ENCODE measurements around the gene FUT2.

DNA sequence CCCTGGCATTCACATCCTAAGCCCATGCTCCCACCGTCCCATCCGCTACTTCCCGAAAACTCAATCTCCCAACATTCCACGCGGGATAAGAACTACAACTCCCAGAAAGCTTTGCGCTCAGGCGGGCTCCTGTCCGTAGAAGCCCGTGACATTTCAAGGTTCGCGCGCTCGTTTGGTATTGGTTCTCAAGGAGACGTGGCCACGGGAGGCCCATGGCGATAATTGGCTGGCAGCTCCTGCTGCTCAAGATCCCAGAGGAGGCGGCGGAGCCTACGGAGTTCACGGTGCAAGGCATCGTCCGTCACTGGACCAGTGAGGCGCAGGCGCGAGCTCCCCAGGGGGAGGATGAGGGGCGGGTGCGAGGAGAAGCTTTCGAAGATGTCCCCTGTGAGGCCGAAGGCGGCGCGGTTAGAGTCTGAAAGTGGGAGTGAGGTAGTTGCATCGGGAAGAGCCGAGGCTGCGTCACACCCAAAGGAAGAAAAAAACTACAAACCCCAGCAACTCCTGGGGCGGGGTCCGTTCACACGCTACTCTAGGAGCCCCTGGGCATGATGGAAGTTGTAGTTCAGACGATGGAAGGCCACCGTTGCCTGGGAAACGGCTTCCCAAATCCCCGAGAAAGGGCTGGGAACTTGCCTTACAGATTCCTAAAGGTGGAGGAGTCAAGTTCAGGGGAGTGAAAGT is 25.0 kb downstream of the FUT2 start:
- TF ChIP-seq GATA3 (IDR thresholded peaks at IDR 0.05; ENCODE audit: low read depth, low read length) (no peak), GATA2 (IDR thresholded peaks at IDR 0.05; ENCODE audit: low read depth, low read length) (no peak)
